GM12892 (cell line): ENCODE results near the gene NCOA1.
A peak's percentile ranks its signal among the peaks of the same experiment; 100 is the strongest.
"Not testable (repeated sequence)": the region's sequence is repeated elsewhere in the genome, so short reads cannot be mapped to it uniquely, and the experiment has no call there.

Experiments used
- DNase-seq: peaks from one replicate; pipeline ENCODE4 v3.0.0; 2011; ENCODE audit not compliant: insufficient read length
- FAIRE-seq: peaks from 2 replicates; lab custom pipeline; 2011; peaks lifted over from hg19 to GRCh38; lab: Jason Lieb, UNC
- POLR2A ChIP-seq: IDR thresholded peaks from 2 replicates; pipeline ENCODE4 v1.6.1; 2011; ENCODE audit warnings: low read depth, low read length, control low read depth
- POLR2AphosphoS5 ChIP-seq: IDR thresholded peaks from 2 replicates; pipeline ENCODE4 v1.6.1; 2011; ENCODE audit warnings: low read depth, low read length, control low read depth
- TAF1 ChIP-seq: IDR thresholded peaks from 2 replicates; pipeline ENCODE4 v1.6.1; 2011; ENCODE audit warnings: low read depth, mild to moderate bottlenecking, control low read depth, low read length, borderline replicate concordance

Gene NCOA1

DNA sequence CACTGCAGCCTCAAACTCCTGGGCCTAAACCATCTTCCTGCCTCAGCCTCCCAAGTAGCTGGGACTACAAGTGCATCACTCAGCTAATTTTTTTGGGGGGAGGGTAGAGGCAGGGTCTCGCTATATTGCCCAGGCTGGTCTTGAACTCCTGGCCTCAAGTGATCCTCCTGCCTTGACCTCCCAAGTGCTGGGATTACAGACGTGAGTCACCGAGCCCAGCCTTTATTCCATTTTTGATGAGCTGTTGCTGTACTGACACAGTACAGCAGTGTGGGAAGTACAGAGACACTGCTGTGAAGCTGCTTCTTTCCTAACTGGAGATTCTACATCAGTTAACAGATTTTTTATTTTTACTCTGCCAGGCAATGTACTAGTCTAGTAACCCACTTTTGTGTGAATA is 283.3 kb downstream of the NCOA1 start:
- DNase-seq (no peak), FAIRE-seq (no peak)
- TF ChIP-seq POLR2A (no peak), POLR2AphosphoS5 (no peak), TAF1 (no peak)

DNA sequence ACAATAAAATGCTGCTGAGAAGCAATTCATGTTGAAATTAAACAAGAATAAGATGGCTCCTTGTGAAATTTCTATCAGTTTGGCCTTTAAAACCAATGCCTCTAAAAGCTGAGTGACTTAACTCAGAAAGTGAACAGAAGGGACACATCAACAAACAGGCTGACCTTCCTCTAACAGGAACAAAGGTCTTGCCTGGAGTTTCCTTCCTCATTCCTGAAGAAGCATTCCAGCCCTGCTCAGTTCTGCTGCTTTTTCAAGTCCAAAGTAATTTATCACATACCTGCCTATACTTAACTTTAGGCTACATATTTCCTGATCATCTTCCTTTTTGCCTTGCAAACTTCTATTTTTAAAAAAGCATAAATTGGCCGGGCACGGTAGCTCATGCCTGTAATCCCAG is 288.1 kb downstream of the NCOA1 start:
- FAIRE-seq (no peak), DNase-seq (no peak)
- TF ChIP-seq TAF1 (no peak), POLR2A (no peak), POLR2AphosphoS5 (no peak)

DNA sequence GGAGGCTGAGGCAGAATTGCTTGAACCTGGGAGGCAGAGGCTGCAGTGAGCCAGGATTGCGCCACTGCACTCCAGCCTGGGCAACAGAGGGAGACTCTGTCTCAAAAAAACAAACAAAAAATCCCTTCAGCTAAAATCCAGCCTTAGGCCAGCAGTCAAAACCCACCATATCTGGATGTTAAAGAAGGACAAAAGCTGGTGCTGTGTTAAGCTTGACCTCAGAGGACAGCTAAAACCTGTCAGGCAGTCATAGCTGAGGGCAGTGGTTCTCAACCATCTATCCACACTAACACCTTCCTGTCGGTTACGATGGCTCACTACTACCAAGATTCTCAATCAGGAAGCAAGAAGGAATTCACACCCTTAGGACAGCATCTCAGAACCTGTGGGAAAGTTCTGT is 292.6 kb downstream of the NCOA1 start:
- TF ChIP-seq TAF1, result no peak
- TF ChIP-seq POLR2A, result no peak
- no peak for TF ChIP-seq POLR2AphosphoS5
- DNase-seq (no peak), FAIRE-seq (no peak)

DNA sequence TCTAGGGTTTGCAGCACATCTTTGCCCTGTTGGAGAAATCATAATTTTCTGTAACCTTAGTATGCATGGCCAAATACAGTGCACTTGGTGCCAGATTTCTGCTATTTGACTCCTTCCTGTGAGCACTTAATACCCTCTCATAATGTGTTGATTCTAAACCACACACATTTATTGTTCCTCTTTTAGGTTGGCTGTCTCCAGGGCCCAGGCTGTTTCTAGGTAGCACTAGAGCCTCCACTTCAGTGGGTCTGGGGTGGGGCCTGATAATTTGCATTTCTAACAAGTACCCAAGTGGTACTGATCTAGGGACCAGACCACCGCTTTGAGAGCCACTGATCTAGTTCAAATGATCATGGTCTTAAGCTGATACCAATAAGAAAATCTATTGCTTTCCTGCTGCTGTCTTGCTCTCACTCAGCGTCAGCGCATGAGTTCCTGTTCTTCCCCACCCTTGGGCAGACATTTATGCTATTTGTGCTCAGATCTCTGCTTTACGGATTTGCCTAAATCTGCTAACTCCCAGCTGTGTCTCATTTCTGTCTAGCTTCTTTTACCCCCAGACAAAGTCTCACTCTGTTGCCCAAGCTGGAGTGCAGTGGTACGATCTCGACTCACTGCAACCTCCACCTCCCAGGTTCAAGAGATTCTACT is 294.7 kb downstream of the NCOA1 start:
- TF ChIP-seq POLR2A, result no peak
- no peak for TF ChIP-seq POLR2AphosphoS5
- TF ChIP-seq TAF1, result no peak
- DNase-seq, result no peak
- no peak for FAIRE-seq

DNA sequence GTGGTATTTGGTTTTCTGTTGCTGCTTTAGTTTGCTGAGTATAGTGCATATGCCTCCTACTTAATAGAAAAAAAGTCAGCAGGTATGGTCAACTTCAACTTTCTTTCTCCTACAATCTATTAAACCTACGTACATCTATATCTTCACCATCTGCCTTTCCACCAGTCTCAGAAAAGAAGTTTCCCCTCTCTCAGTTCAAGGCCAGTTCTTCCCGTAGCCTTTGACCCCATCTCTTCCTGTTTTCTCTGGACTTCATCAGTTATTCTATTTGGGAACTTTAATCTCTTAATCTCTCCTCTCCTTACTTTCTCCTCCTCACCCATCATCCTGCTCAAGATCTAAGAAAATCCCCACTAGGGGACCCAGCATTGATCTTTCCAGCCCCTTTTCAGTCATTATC is 296.5 kb downstream of the NCOA1 start:
- FAIRE-seq (no peak), DNase-seq (no peak)
- TF ChIP-seq POLR2AphosphoS5 (no peak), POLR2A (no peak), TAF1 (no peak)

DNA sequence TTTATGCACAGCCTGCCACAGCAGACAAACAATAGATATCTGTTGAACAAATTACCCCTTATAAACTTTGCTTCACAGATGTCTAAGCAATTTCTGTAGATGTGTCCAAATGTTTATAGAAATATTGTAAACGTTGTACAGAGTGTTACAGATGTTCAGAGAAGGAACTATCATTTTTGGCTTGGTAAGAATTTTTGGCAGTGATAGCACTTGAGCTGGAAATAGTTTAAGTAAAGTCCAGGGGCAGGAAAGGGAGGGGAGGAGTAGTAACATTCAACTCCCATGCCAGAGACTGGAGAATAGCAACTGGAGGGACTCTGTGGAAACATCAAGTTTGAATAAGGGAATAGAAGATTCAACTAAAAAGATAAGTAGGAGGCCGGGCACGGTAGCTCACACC is 297.8 kb downstream of the NCOA1 start:
- no peak for TF ChIP-seq POLR2A
- TF ChIP-seq TAF1, result no peak
- TF ChIP-seq POLR2AphosphoS5, result no peak
- FAIRE-seq (no peak), DNase-seq (no peak)

DNA sequence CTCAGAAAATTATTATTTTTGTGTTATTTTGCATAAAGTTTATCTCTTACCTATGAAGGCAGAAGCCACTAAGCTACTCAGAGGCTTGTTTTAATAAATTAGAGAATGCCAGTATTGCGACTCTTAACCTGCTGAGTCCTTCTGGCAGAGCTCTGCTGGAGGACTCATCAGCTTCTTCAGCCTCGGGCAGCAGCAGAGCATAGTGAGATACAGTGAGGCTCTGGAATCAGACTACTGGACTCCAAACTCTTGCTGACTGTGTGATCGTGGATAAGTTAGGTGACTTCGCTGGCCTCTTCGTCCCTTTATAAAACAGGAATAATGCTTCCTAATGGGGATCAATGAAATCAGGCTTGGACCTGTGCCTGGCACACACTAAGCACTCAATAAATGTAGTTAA is 300.4 kb downstream of the NCOA1 start:
- TF ChIP-seq POLR2AphosphoS5 (no peak), POLR2A (no peak), TAF1 (no peak)
- DNase-seq (no peak), FAIRE-seq (no peak)

DNA sequence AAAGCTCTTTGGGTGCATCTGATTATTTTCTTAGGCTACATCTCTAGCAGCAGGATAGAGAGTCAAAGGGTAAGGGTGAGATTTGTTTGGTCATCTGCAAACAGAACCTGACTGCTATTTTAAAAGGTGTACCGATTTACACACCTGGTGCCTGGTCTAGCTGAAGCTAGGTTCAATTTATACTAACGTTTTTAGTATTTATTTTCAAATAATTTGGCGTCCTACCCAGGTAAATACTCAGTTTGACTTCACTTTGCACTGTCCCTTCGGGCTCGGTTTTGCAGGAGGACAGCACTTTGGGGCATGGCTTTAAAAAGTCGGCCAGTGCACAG is 301.5 kb downstream of the NCOA1 start:
- no peak for FAIRE-seq
- TF ChIP-seq POLR2AphosphoS5, result no peak
- no peak for TF ChIP-seq POLR2A
- TF ChIP-seq TAF1, result no peak
- DNase-seq, result no peak

DNA sequence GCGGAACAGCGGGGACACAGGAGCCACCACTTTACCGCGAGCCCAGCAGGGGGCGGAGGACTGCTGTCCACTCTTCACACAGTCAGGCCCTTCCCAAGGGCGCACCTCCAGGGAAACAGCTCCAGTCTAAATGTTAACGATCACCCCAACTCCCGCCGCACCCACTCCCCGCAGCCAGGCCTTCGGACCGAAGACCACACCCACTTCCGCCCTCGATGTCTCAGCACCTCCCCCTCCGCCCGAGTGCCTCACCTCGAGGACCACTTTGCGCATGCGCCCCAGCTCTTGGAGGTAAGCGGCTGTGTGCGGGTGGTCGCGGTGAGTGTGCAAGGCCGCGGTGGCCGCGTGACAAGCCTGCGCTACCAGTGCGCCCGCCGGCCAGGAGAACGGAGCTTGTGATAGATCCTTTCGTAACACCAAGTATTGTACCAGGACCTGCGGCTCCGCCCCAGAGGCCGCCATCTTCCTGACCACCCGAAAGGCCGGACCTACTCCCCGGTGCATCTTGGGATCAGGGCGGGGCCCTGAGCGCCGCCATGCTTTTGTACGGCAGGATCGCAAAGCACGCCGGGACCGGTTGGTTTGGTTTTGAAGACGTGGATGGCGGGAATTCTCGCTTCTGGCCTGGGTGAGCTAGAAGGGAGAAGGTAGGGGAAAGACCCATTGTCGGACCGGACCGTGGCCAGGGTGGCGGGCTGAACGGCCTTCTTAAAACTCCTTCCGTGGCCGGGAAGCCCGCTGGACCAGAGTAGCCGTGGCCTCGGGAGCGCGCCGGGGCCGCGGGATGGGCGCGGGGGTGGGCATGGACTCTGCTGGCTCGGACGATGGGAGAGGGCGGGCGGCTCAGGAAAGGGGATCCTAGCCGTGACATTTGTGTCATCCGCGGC is 302.1 kb downstream of the NCOA1 start, which contains the start of the genes CENPO and PTRHD1:
TSS of gene CENPO (plus strand) at position 552 of the 887 bp plus-strand sequence. CDS start 495 bp downstream, outside the sequence.
TSS of gene PTRHD1 (minus strand) at position 518 of the 887 bp plus-strand sequence. CDS start at position 504, 14 bp downstream.
- DNase-seq (peak; percentile 87), FAIRE-seq (peak; percentile 94)
- peak; percentile 87 for TF ChIP-seq TAF1
- TF ChIP-seq POLR2AphosphoS5, result peak; percentile 91
- TF ChIP-seq POLR2A, result peak; percentile 92

DNA sequence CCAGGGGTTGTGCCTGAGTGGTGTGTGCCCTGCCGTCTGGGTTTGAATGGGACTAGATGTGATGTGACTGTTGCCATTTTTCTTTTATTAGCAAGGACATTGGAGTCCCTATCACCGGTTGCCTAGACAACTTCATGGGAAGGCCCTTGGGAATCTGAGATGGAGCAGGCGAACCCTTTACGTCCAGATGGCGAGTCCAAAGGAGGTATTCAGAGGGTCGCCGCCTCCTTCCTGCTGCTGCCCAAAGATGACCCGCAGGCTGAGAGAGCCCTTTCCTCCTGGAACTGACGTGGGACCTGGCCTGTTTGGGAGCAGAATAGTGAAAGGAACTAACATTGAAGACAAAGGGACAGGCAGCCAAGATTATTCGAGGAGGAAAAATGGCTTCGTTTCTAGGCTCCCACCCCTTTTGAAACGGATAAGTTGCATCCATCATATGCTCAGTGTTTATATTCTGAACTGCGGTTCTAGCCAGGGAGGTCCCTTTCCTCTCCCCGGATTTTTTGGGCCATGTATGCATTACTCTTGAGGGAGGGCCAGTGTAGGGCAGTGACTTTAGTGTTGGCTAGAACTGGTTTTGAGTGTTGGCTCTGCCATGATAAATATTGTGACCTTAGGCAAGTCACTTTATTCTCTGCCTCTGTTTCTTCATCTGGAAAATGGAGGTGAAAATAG is 302.8 kb downstream of the NCOA1 start:
- no peak for FAIRE-seq
- TF ChIP-seq POLR2AphosphoS5 (no peak), TAF1 (no peak), POLR2A (no peak)
- DNase-seq, result no peak

DNA sequence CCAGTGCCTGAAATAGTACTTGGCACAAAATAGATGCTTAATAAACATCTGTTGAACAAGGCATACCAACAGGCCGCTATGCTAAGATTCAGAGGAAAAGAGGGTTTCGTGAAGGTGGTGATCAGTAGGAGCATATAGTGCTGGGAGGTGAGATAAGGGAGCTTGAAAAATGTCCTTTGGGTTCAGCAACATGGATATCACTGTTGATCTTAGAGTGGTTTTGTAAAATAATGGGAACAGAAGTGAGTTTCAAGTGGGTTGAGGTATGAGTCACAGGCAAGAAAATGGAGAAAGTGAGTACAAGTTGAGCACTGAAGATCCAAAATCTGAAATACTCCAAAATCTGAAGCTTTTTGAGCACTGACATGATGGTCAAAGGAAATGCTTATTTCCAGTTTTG is 306.6 kb downstream of the NCOA1 start:
- no peak for FAIRE-seq
- no peak for DNase-seq
- TF ChIP-seq POLR2AphosphoS5 (no peak), POLR2A (no peak), TAF1 (no peak)

DNA sequence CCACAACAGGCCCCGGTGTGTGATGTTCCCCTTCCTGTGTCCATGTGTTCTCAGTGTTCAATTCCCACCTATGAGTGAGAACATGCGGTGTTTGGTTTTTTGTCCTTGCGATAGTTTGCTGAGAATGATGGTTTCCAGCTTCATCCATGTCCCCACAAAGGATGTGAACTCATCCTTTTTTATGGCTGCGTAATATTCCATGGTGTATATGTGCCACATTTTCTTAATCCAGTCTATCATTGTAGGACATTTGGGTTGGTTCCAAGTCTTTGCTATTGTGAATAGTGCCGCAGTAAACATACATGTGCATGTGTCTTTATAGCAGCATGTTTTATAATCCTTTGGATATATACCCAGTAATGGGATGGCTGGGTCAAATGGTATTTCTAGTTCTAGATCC is 309.4 kb downstream of the NCOA1 start:
- FAIRE-seq, DNase-seq: not testable (repeated sequence)

DNA sequence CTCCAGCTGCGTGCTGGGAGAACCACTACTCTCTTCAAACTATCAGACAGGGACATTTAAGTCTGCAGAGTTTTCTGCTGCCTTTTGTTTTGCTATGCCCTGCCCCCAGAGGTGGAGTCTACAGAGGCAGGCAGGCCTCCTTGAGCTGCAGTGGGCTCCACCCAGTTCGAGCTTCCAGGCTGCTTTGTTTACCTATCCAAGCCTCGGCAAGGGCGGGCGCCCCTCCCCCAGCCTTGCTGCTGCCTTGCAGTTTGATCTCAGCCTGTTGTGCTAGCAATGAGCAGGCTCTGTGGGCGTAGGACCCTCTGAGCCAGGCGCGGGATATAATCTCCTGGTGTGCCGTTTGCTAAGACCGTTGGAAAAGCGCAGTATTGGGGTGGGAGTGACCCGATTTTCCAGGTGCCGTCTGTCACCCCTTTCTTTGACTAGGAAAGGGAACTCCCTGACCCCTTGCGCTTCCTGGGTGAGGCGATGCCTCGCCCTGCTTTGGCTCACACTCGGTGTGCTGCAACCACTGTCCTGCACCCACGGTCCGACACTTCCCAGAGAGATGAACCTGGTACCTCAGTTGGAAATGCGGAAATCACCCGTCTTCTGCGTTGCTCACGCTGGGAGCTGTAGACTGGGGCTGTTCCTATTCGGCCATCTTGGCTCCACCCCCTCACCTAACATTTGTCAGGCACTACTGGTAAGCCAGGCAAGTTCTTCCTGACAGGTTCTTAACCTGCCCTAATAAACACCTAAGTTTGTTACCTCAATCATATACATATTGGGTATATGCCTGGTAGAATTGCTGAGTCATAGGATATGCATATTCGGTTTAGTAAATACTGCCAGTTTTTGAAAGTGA is 315.0 kb downstream of the NCOA1 start:
- FAIRE-seq, DNase-seq: not testable (repeated sequence)
